Activated naive CD8-positive, alpha-beta T cell treated with anti-CD3 and anti-CD28 coated beads, Interleukin-2, amount 10 ng/mL, durations not matched to agents 7 days and 5 days (primary cell): ENCODE results near the gene OSM. TPM values are rescaled to one million over a fixed set of nuclear protein-coding genes. Genes with fewer than 3 reads are reported as not detected.
"Not testable (repeated sequence)": the region's sequence is repeated elsewhere in the genome, so short reads cannot be mapped to it uniquely, and the experiment has no call there.

Experiments used
- ATAC-seq: fragments of 150-1000 bp; cut with Tn5 transposase; one replicate; pipeline ENCODE4 v1.10.0; 2021; ENCODE audit warnings: low read depth, moderate library complexity
- POLR2A ChIA-PET: fragments of 350-600 bp; sonication (Branson Sonifier 250); formaldehyde crosslinking; loops from one replicate; lab custom pipeline; 2021; ENCODE audit warnings: antibody characterized with exemption; lab: Charles Lee
- DNase-seq: peaks from one replicate; pipeline ENCODE4 v3.0.0; 2021
- H3K27ac Mint-ChIP-seq: one replicate; pipeline ENCODE4 v1.8.0; 2022; ENCODE audit warnings: mild to moderate bottlenecking, mixed read lengths
- H3K27me3 Mint-ChIP-seq: one replicate; pipeline ENCODE4 v1.8.0; 2022; ENCODE audit warnings: mild to moderate bottlenecking, moderate library complexity, mixed read lengths
- H3K36me3 Mint-ChIP-seq: one replicate; pipeline ENCODE4 v1.8.0; 2021; ENCODE audit warnings: mild to moderate bottlenecking, mixed read lengths
- H3K4me1 Mint-ChIP-seq: one replicate; pipeline ENCODE4 v1.8.0; 2021; ENCODE audit warnings: mixed read lengths
- H3K4me3 Mint-ChIP-seq: one replicate; pipeline ENCODE4 v1.8.0; 2022; ENCODE audit warnings: mild to moderate bottlenecking, moderate library complexity, mixed read lengths
- H3K9me3 Mint-ChIP-seq: one replicate; pipeline ENCODE4 v1.8.0; 2021; ENCODE audit warnings: mixed read lengths
- total RNA-seq, 2 experiments: library from RNA; stranded (reverse); gene quantifications; one replicate each; pipeline ENCODE4 v1.2.3, GENCODE V29; 2021

OSM gene
- total RNA-seq, 2 experiments from 2014 or later = 125 to 142 TPM

GRCh38 chr22:30221121-30221992 is 45.3 kb downstream of the OSM start:
- Mint-ChIP-seq H3K36me3 (peaks cover 4% of the 10 kb centered on the region), H3K9me3 (no peaks in the 10 kb centered on the region), H3K4me1 (peaks cover 87% of the 10 kb centered on the region), H3K4me3 (peak overlapping the region; percentile 68), H3K27ac (peak overlapping the region; percentile 97), H3K27me3 (no peaks in the 10 kb centered on the region)
- DNase-seq = peak; percentile 89
- POLR2A ChIA-PET = interaction anchor here (0.6 to 9.6 kb wide), 21 partner anchors 9 to 116 kb away, joined by 3 to 219 read pairs (median 5); partner anchors contain the start of genes LIF and TBC1D10A
- ATAC-seq = peak; percentile 83

- Mint-ChIP-seq H3K27me3 (no peaks in the 10 kb centered on the region), H3K4me3 (peak overlapping the region; percentile 68), H3K9me3 (no peaks in the 10 kb centered on the region), H3K4me1 (peaks cover 87% of the 10 kb centered on the region), H3K27ac (peak overlapping the region; percentile 97), H3K36me3 (peaks cover 4% of the 10 kb centered on the region)
- DNase-seq (no peak), ATAC-seq (no peak)
- POLR2A ChIA-PET = interaction anchor here (0.6 to 9.6 kb wide), 24 partner anchors 8 to 1103 kb away, joined by 3 to 219 read pairs (median 5); partner anchors contain the start of genes LIF and TBC1D10A
These were observed 46.2 kb downstream of the OSM start for GRCh38 chr22:30220338-30221012.

- H3K27ac Mint-ChIP-seq = peak overlapping the region; percentile 97
- ATAC-seq = no peak
- peak overlapping the region; percentile 68 for H3K4me3 Mint-ChIP-seq
- H3K36me3 Mint-ChIP-seq = no peaks in the 10 kb centered on the region
- H3K4me1 Mint-ChIP-seq = peaks cover 88% of the 10 kb centered on the region
- H3K9me3 Mint-ChIP-seq = no peaks in the 10 kb centered on the region
- POLR2A ChIA-PET = interaction anchor here (0.6 to 9.6 kb wide), 12 partner anchors 13 to 1104 kb away, joined by 3 to 219 read pairs (median 13); partner anchors contain the start of gene LIF
- H3K27me3 Mint-ChIP-seq = no peaks in the 10 kb centered on the region
- no peak for DNase-seq
These were observed 46.9 kb downstream of the OSM start for GRCh38 chr22:30219668-30220278.

GRCh38 chr22:30219049-30219654 is 47.5 kb downstream of the OSM start:
- POLR2A ChIA-PET = no interaction called here
- Mint-ChIP-seq H3K4me3 (no peak overlapping the region), H3K4me1 (peaks cover 86% of the 10 kb centered on the region), H3K36me3 (no peaks in the 10 kb centered on the region), H3K9me3 (no peaks in the 10 kb centered on the region), H3K27ac (peak overlapping the region; percentile 97), H3K27me3 (no peaks in the 10 kb centered on the region)
- ATAC-seq (no peak), DNase-seq (no peak)

GRCh38 chr22:30217698-30218560 is 48.7 kb downstream of the OSM start:
- no peaks in the 10 kb centered on the region for H3K27me3 Mint-ChIP-seq
- no peak for DNase-seq
- peaks cover 83% of the 10 kb centered on the region for H3K4me1 Mint-ChIP-seq
- ATAC-seq = no peak
- H3K9me3 Mint-ChIP-seq = no peaks in the 10 kb centered on the region
- peak overlapping the region; percentile 86 for H3K27ac Mint-ChIP-seq
- POLR2A ChIA-PET = interaction anchor here (0.7 to 0.9 kb wide), 4 partner anchors 15 to 26 kb away, joined by 3 read pairs; no protein-coding TSS in a partner anchor
- H3K4me3 Mint-ChIP-seq = no peak overlapping the region
- H3K36me3 Mint-ChIP-seq = no peaks in the 10 kb centered on the region

GRCh38 chr22:30216710-30217109 is 49.9 kb downstream of the OSM start:
- Mint-ChIP-seq H3K9me3 (no peaks in the 10 kb centered on the region), H3K27me3 (no peaks in the 10 kb centered on the region), H3K36me3 (no peaks in the 10 kb centered on the region), H3K4me3 (no peak overlapping the region), H3K4me1 (peaks cover 80% of the 10 kb centered on the region), H3K27ac (peak overlapping the region; percentile 91)
- POLR2A ChIA-PET = no interaction called here
- no peak for ATAC-seq
- DNase-seq = no peak

GRCh38 chr22:30216272-30216671 is 50.4 kb downstream of the OSM start:
- Mint-ChIP-seq H3K4me1 (peaks cover 79% of the 10 kb centered on the region), H3K27ac (peak overlapping the region; percentile 91)
- H3K9me3 Mint-ChIP-seq, H3K27me3 Mint-ChIP-seq, DNase-seq, ATAC-seq, H3K4me3 Mint-ChIP-seq, H3K36me3 Mint-ChIP-seq: not testable (repeated sequence)
- POLR2A ChIA-PET = interaction anchor here (2.4 to 2.9 kb wide), 2 partner anchors 25 to 38 kb away, joined by 15 read pairs; no protein-coding TSS in a partner anchor

- Mint-ChIP-seq H3K9me3 (no peaks in the 10 kb centered on the region), H3K4me3 (peak overlapping the region; percentile 46), H3K27ac (peak overlapping the region; percentile 91), H3K4me1 (peaks cover 73% of the 10 kb centered on the region), H3K27me3 (no peaks in the 10 kb centered on the region), H3K36me3 (no peaks in the 10 kb centered on the region)
- peak; percentile 38 for ATAC-seq
- POLR2A ChIA-PET = interaction anchor here (1.2 to 2.9 kb wide), 9 partner anchors 10 to 46 kb away, joined by 4 to 15 read pairs (median 8); no protein-coding TSS in a partner anchor
- no peak for DNase-seq
These were observed 51.8 kb downstream of the OSM start for GRCh38 chr22:30214703-30215407.

GRCh38 chr22:30212996-30213441 is 53.6 kb downstream of the OSM start:
- H3K27ac Mint-ChIP-seq = peak overlapping the region; percentile 90
- no peak for ATAC-seq
- H3K27me3 Mint-ChIP-seq = no peaks in the 10 kb centered on the region
- no peak for DNase-seq
- peak overlapping the region; percentile 33 for H3K4me3 Mint-ChIP-seq
- H3K9me3 Mint-ChIP-seq = no peaks in the 10 kb centered on the region
- H3K36me3 Mint-ChIP-seq = no peaks in the 10 kb centered on the region
- POLR2A ChIA-PET = interaction anchor here (1.0 to 1.6 kb wide), 4 partner anchors 8 to 29 kb away, joined by 4 to 5 read pairs (median 4); no protein-coding TSS in a partner anchor
- H3K4me1 Mint-ChIP-seq = peaks cover 75% of the 10 kb centered on the region
